ENCODE measurements around the gene RAB33A. TPM values are rescaled to one million over a fixed set of nuclear protein-coding genes. Genes with fewer than 3 reads are reported as not detected.
"Not testable (repeated sequence)": the region's sequence is repeated elsewhere in the genome, so short reads cannot be mapped to it uniquely, and the experiment has no call there.

The RAB33A gene
- total and polyA plus RNA-seq, 3 donors from 2014 or later = 1.3 to 1.7 (median 1.4) TPM

GRCh38 chrX:130216320-130216719, 44.6 kb downstream of the RAB33A start:
- Histone ChIP-seq H3K36me3 (ENCODE audit: low read depth, missing control alignments) (no peaks in the 10 kb centered on the region), H3K4me3 (no peak overlapping the region), H3K27me3 (no peaks in the 10 kb centered on the region), H3K27ac (no peak overlapping the region), H3K4me1 (no peaks in the 10 kb centered on the region), H3K9me3 (no peaks in the 10 kb centered on the region)
- DNase-seq = no peak
- TF ChIP-seq, protein P1, sequence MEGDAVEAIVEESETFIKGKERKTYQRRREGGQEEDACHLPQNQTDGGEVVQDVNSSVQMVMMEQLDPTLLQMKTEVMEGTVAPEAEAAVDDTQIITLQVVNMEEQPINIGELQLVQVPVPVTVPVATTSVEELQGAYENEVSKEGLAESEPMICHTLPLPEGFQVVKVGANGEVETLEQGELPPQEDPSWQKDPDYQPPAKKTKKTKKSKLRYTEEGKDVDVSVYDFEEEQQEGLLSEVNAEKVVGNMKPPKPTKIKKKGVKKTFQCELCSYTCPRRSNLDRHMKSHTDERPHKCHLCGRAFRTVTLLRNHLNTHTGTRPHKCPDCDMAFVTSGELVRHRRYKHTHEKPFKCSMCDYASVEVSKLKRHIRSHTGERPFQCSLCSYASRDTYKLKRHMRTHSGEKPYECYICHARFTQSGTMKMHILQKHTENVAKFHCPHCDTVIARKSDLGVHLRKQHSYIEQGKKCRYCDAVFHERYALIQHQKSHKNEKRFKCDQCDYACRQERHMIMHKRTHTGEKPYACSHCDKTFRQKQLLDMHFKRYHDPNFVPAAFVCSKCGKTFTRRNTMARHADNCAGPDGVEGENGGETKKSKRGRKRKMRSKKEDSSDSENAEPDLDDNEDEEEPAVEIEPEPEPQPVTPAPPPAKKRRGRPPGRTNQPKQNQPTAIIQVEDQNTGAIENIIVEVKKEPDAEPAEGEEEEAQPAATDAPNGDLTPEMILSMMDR (IDR thresholded peaks at IDR 0.05) = no peak
- TF ChIP-seq POLR2A (IDR thresholded peaks at IDR 0.05) = no peak
- intact Hi-C loops (cut with DNase I; ENCODE audit: low total_unique reads) = no loop called here
- 88 to 92% methylated on average over 3 to 4 of the region's 4 CpGs for WGBS, 2 donors

DNA sequence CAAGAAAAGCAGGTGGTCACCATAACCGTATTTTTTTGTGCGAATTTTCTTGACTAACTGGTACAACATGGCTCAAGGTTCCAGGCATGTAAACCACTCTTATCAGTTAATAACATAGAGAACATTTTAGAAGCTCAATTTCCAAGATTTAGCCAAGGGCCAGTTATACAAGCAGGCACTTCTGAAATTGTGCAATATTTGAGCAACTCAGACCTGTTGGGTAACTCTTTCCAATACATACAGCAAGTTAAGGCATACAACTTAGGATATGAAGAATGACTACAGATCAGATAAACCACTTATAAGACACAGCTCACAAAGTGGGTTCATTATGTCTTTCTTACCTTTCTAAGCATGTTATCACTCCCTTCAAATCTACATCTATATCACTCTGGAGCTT, 53.0 kb downstream of the RAB33A start:
- TF ChIP-seq, protein P1 (IDR thresholded peaks at IDR 0.05) = no peak
- WGBS, 2 donors = 93 to 97% methylated on average over 2 of the region's 2 CpGs

GRCh38 chrX:130228871-130229270, 57.1 kb downstream of the RAB33A start:
- H3K27me3 ChIP-seq = no peaks in the 10 kb centered on the region
- no peaks in the 10 kb centered on the region for H3K36me3 ChIP-seq (ENCODE audit: low read depth, missing control alignments)
- TF ChIP-seq POLR2A (IDR thresholded peaks at IDR 0.05) = no peak
- TF ChIP-seq, protein P1 (IDR thresholded peaks at IDR 0.05) = no peak
- no peak overlapping the region for H3K27ac ChIP-seq
- DNase-seq = no peak
- H3K9me3 ChIP-seq = no peaks in the 10 kb centered on the region
- 88 to 90% methylated on average over 2 of the region's 2 CpGs for WGBS, 2 donors
- no peak overlapping the region for H3K4me3 ChIP-seq
- H3K4me1 ChIP-seq = no peaks in the 10 kb centered on the region
- intact Hi-C loops (cut with DNase I; ENCODE audit: low total_unique reads) = no loop called here

More for the DNA sequence above, 53.0 kb downstream of the RAB33A start:
- intact Hi-C loops (cut with DNase I; ENCODE audit: low total_unique reads) = no loop called here
- Histone ChIP-seq H3K4me1 (no peaks in the 10 kb centered on the region), H3K27me3 (no peaks in the 10 kb centered on the region), H3K36me3 (ENCODE audit: low read depth, missing control alignments) (no peaks in the 10 kb centered on the region), H3K9me3 (no peaks in the 10 kb centered on the region), H3K4me3 (no peak overlapping the region), H3K27ac (no peak overlapping the region)
- DNase-seq = no peak

DNA sequence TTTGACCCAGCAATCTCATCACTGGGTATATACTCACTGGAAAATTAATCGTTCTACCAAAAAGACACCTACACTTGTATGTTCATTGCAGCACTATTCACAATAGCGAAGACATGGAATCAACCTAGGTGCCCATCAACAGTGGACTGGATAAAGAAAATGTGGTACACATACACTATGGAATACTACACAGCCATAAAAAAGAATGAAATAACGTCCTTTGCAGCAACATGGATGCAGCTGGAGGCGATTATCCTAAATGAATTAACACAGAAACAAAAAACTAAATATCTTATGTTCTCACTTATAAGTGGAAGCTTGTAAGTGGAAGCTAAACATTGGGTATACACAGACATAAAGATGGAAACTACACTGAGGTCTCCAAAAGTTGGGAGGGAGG, 59.4 kb downstream of the RAB33A start:
- DNase-seq; H3K27me3 ChIP-seq; H3K27ac ChIP-seq; H3K4me1 ChIP-seq; intact Hi-C loops (cut with DNase I; ENCODE audit: low total_unique reads); H3K4me3 ChIP-seq; H3K9me3 ChIP-seq; H3K36me3 ChIP-seq (ENCODE audit: low read depth, missing control alignments): not testable (repeated sequence)
- 94 to 98% methylated on average over 4 of the region's 4 CpGs for WGBS, 2 donors

Other genes with a start within 250 kb of the RAB33A start
- 10 to 100 TPM; 32.3 to 33.1 TPM for gene BCORL1, start 189.3 kb upstream of the RAB33A start, total RNA-seq
- 27.7 TPM for gene BCORL1, start 189.3 kb upstream of the RAB33A start, polyA plus RNA-seq (ENCODE audit: insufficient read depth, low read depth, low replicate concordance)
- gene ELF4, start 61.5 kb upstream of the RAB33A start, total RNA-seq = 1 to 10 TPM; 4.2 to 5.0 TPM
- 10.2 TPM for gene ELF4, start 61.5 kb upstream of the RAB33A start, polyA plus RNA-seq (ENCODE audit: insufficient read depth, low read depth, low replicate concordance)
- 10 to 100 TPM; 55.1 to 70.1 TPM for gene AIFM1, start 6.1 kb upstream of the RAB33A start, total RNA-seq
- 67.1 TPM for gene AIFM1, start 6.1 kb upstream of the RAB33A start, polyA plus RNA-seq (ENCODE audit: insufficient read depth, low read depth, low replicate concordance)
- gene ZNF280C, start 96.9 kb downstream of the RAB33A start, total RNA-seq = 10 to 100 TPM; 24.5 to 34.4 TPM
- gene ZNF280C, start 96.9 kb downstream of the RAB33A start, polyA plus RNA-seq (ENCODE audit: insufficient read depth, low read depth, low replicate concordance) = 12.5 TPM
- 10 to 100 TPM; 15.2 to 19.2 TPM for gene SLC25A14, start 168.0 kb downstream of the RAB33A start, total RNA-seq
- 16.8 TPM for gene SLC25A14, start 168.0 kb downstream of the RAB33A start, polyA plus RNA-seq (ENCODE audit: insufficient read depth, low read depth, low replicate concordance)
- under 1 TPM; 0.50 to 0.55 TPM for gene GPR119, start 213.7 kb downstream of the RAB33A start, total RNA-seq
- not detected for gene GPR119, start 213.7 kb downstream of the RAB33A start, polyA plus RNA-seq (ENCODE audit: insufficient read depth, low read depth, low replicate concordance)
- gene RBMX2, start 230.0 kb downstream of the RAB33A start, total RNA-seq = 10 to 100 TPM; 14.1 to 18.0 TPM
- 13.7 TPM for gene RBMX2, start 230.0 kb downstream of the RAB33A start, polyA plus RNA-seq (ENCODE audit: insufficient read depth, low read depth, low replicate concordance)

Measured in testis (tissue), 3 donors.